ENCODE results near the gene WDR90. TPM values are rescaled to one million over a fixed set of nuclear protein-coding genes. Genes with fewer than 3 reads are reported as not detected.

WDR90 gene
- total RNA-seq, 1 experiment from 2014 or later: 68.2 TPM

- Histone ChIP-seq H3K23me2 (ENCODE audit: insufficient read length, low read depth, low read length, poor library complexity, severe bottlenecking) (peaks cover 13% of the 10 kb centered on the region), H3K79me1 (ENCODE audit: insufficient read depth, low read depth, low read length, poor library complexity, severe bottlenecking) (no peaks in the 10 kb centered on the region), H3K27me3 (ENCODE audit: insufficient read depth, low read length) (no peaks in the 10 kb centered on the region), H3K23ac (ENCODE audit: insufficient read length, low read depth, low read length) (no peak overlapping the region), H2BK15ac (ENCODE audit: low read depth, low read length) (no peak overlapping the region), H4K8ac (replicated peaks; ENCODE audit: insufficient read length, low read depth, low read length) (no peak overlapping the region), H3K4ac (ENCODE audit: low read depth, low read length) (no peak overlapping the region), H2AK5ac (ENCODE audit: insufficient read length, low read length) (no peak overlapping the region), H2BK20ac (ENCODE audit: low read depth, low read length, poor library complexity, severe bottlenecking) (no peak overlapping the region), H2BK5ac (ENCODE audit: insufficient read length, low read length) (no peak overlapping the region), H3K4me2 (ENCODE audit: insufficient read depth, insufficient read length, low read length) (peak overlapping the region; percentile 53), H2AFZ (ENCODE audit: low read length) (no peak overlapping the region), H3K56ac (ENCODE audit: insufficient read length, low read depth, low read length) (no peak overlapping the region), H3K14ac (ENCODE audit: insufficient read depth, low read length) (no peak overlapping the region), H3K27ac (ENCODE audit: insufficient read length, low read depth, low read length) (no peak overlapping the region), H2BK120ac (ENCODE audit: low read depth, low read length, poor library complexity, severe bottlenecking) (no peak overlapping the region), H3K4me1 (ENCODE audit: insufficient read depth, low read length) (no peaks in the 10 kb centered on the region), H3K9ac (ENCODE audit: extremely low read depth, insufficient read length, low read length) (no peak overlapping the region), H4K20me1 (ENCODE audit: control insufficient read depth, insufficient read depth, insufficient read length) (no peaks in the 10 kb centered on the region), H4K5ac (ENCODE audit: insufficient read length, low read depth, low read length) (no peak overlapping the region), H2BK12ac (ENCODE audit: insufficient read length, low read depth, low read length) (no peak overlapping the region), H3K18ac (ENCODE audit: insufficient read length, low read depth, low read length) (no peak overlapping the region), H3K9me3 (ENCODE audit: control insufficient read depth, low read depth, low read length) (no peaks in the 10 kb centered on the region), H3T11ph (ENCODE audit: low read length) (no peak overlapping the region), H3K79me2 (ENCODE audit: insufficient read depth, low read length) (no peaks in the 10 kb centered on the region), H4K91ac (ENCODE audit: insufficient read length, low read depth, low read length) (no peak overlapping the region)
- TF ChIP-seq, protein P1, sequence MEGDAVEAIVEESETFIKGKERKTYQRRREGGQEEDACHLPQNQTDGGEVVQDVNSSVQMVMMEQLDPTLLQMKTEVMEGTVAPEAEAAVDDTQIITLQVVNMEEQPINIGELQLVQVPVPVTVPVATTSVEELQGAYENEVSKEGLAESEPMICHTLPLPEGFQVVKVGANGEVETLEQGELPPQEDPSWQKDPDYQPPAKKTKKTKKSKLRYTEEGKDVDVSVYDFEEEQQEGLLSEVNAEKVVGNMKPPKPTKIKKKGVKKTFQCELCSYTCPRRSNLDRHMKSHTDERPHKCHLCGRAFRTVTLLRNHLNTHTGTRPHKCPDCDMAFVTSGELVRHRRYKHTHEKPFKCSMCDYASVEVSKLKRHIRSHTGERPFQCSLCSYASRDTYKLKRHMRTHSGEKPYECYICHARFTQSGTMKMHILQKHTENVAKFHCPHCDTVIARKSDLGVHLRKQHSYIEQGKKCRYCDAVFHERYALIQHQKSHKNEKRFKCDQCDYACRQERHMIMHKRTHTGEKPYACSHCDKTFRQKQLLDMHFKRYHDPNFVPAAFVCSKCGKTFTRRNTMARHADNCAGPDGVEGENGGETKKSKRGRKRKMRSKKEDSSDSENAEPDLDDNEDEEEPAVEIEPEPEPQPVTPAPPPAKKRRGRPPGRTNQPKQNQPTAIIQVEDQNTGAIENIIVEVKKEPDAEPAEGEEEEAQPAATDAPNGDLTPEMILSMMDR (conservative IDR thresholded peaks at IDR 0.05): no peak
- WGBS (ENCODE audit: extremely low coverage, insufficient read length, low lambda C conversion rate): no CpG with 5 or more reads among the region's 25 CpGs
- Mint-ChIP-seq H3K9me3 (no peaks in the 10 kb centered on the region), H3K27me3 (ENCODE audit: low read depth) (peaks cover 3% of the 10 kb centered on the region; the same call in 1 of the 2 replicates), H3K36me3 (ENCODE audit: insufficient read depth in 1 of 3, low read depth in 3 of 3) (peaks cover 8 to 15% (median 10%) of the 10 kb centered on the region in 3 experiments; a peak in 6 of 7 replicates), H3K4me3 (peak overlapping the region; percentile 31 to 46; a peak in 3 of 5 replicates), H3K27ac (no peak overlapping the region), H3K4me1 (peaks cover 14 to 24% of the 10 kb centered on the region in 2 experiments)
- no peak for DNase-seq
These were observed 26.9 kb downstream of the WDR90 start for GRCh38 chr16:675884-676564.
